Skin epidermis (tissue), 12 donors: Measurements from ENCODE around the gene MAGEB2.
"Not testable (repeated sequence)": the region's sequence is repeated elsewhere in the genome, so short reads cannot be mapped to it uniquely, and the experiment has no call there.

Source experiments
- H3K27ac ChIP-seq, 21 experiments: fragments of 200-600 bp; sonication (generic) in 11 of 21; one replicate each; pipeline ENCODE4 v1.5.0; 2020; ENCODE audit warnings: mild to moderate bottlenecking in 3 of 21, inconsistent platforms in 2 of 21, moderate library complexity in 2 of 21
- H3K4me3 ChIP-seq, 7 experiments: fragments of 200-600 bp; sonication (generic) in 2 of 7; one replicate each; pipeline ENCODE4 v1.5.0; 2020; ENCODE audit warnings: inconsistent platforms in 2 of 7, mild to moderate bottlenecking in 2 of 7, moderate library complexity in 1 of 7

MAGEB2 gene

GRCh38 chrX:30215357-30215843, at the start of gene MAGEB2:
MAGEB2 (plus strand) TSS chrX:30215563; CDS start chrX:30218581, 3,018 bp downstream.
- Histone ChIP-seq H3K27ac (no peak within 1 kb of the TSS), H3K4me3 (no peak within 1 kb of the TSS)

- Histone ChIP-seq H3K4me3 (no peak overlapping the region), H3K27ac (no peak overlapping the region)
These were observed 44.5 kb upstream of the MAGEB2 start for GRCh38 chrX:30170900-30171299.

- Histone ChIP-seq H3K4me3 (no peak overlapping the region), H3K27ac (no peak overlapping the region)
These were observed 34.0 kb upstream of the MAGEB2 start for GRCh38 chrX:30181353-30181752.

- Histone ChIP-seq H3K27ac (no peak overlapping the region), H3K4me3 (no peak overlapping the region)
These were observed 31.8 kb upstream of the MAGEB2 start for GRCh38 chrX:30183554-30183953.

GRCh38 chrX:30190426-30190825, 24.9 kb upstream of the MAGEB2 start:
- no peak overlapping the region for H3K27ac ChIP-seq
- H3K4me3 ChIP-seq: no peak overlapping the region

GRCh38 chrX:30193910-30194309, 21.5 kb upstream of the MAGEB2 start:
- H3K27ac ChIP-seq, H3K4me3 ChIP-seq: not testable (repeated sequence)

GRCh38 chrX:30196322-30196721, 19.0 kb upstream of the MAGEB2 start:
- Histone ChIP-seq H3K27ac (no peak overlapping the region), H3K4me3 (no peak overlapping the region)

- H3K27ac ChIP-seq: no peak overlapping the region
These were observed 3.2 kb upstream of the MAGEB2 start for GRCh38 chrX:30212172-30212571.

GRCh38 chrX:30217465-30217864, 2.1 kb downstream of the MAGEB2 start:
- H3K27ac ChIP-seq: no peak overlapping the region
- no peak overlapping the region for H3K4me3 ChIP-seq

More at GRCh38 chrX:30212172-30212571, 3.2 kb upstream of the MAGEB2 start:
- no peak overlapping the region for H3K4me3 ChIP-seq

- Histone ChIP-seq H3K4me3 (no peak overlapping the region), H3K27ac (no peak overlapping the region)
These were observed 4.0 kb downstream of the MAGEB2 start for GRCh38 chrX:30219372-30219771.

- H3K4me3 ChIP-seq: no peak overlapping the region
- H3K27ac ChIP-seq: no peak overlapping the region
These were observed 5.3 kb downstream of the MAGEB2 start for GRCh38 chrX:30220661-30221060.

- Histone ChIP-seq H3K27ac (no peak overlapping the region), H3K4me3 (no peak overlapping the region)
These were observed 9.2 kb downstream of the MAGEB2 start for GRCh38 chrX:30224536-30224935.

- H3K4me3 ChIP-seq: no peak overlapping the region
- H3K27ac ChIP-seq: no peak overlapping the region
These were observed 13.2 kb downstream of the MAGEB2 start for GRCh38 chrX:30228526-30228925.

- no peak within 1 kb of the TSS for H3K27ac ChIP-seq
- H3K4me3 ChIP-seq: no peak within 1 kb of the TSS
These were observed 15.0 kb downstream of the MAGEB2 start, which contains the start of gene MAGEB3 for GRCh38 chrX:30230395-30230794. MAGEB3 (plus strand) TSS chrX:30230657; CDS start chrX:30235925, 5,268 bp downstream.

GRCh38 chrX:30241724-30242415, 26.5 kb downstream of the MAGEB2 start, which contains the start of gene MAGEB4:
MAGEB4 (plus strand) TSS chrX:30242000; CDS start chrX:30242136, 136 bp downstream.
- no peak within 1 kb of the TSS for H3K4me3 ChIP-seq
- no peak within 1 kb of the TSS for H3K27ac ChIP-seq

- Histone ChIP-seq H3K27ac (no peak within 1 kb of the TSS), H3K4me3 (no peak within 1 kb of the TSS)
These were observed 31.6 kb downstream of the MAGEB2 start, which contains the start of gene MAGEB1 for GRCh38 chrX:30246769-30247489. MAGEB1 (plus strand) TSS chrX:30247146; CDS start chrX:30250494, 3,348 bp downstream.

GRCh38 chrX:30248854-30249253, 33.5 kb downstream of the MAGEB2 start:
- H3K4me3 ChIP-seq: no peak overlapping the region
- H3K27ac ChIP-seq: no peak overlapping the region

- Histone ChIP-seq H3K27ac (no peak overlapping the region), H3K4me3 (no peak overlapping the region)
These were observed 37.9 kb downstream of the MAGEB2 start for GRCh38 chrX:30253257-30253656.

GRCh38 chrX:30259927-30260326, 44.6 kb downstream of the MAGEB2 start:
- H3K27ac ChIP-seq: no peak overlapping the region
- no peak overlapping the region for H3K4me3 ChIP-seq

- H3K27ac ChIP-seq: no peak overlapping the region
- no peak overlapping the region for H3K4me3 ChIP-seq
These were observed 45.6 kb downstream of the MAGEB2 start for GRCh38 chrX:30261012-30261411.

- Histone ChIP-seq H3K27ac (no peak overlapping the region), H3K4me3 (no peak overlapping the region)
These were observed 47.4 kb downstream of the MAGEB2 start for GRCh38 chrX:30262763-30263162.
